BJ (cell line): ENCODE measurements around the gene MGP. TPM values are rescaled to one million over a fixed set of nuclear protein-coding genes. Genes with fewer than 3 reads are reported as not detected.

Source experiments
- CTCF ChIA-PET: fragments of 350-600 bp; formaldehyde crosslinking; extraction: SDS; loops from one replicate; lab custom pipeline; 2021; ENCODE audit warnings: antibody characterized with exemption, inconsistent platforms; lab: Yijun Ruan, JAX
- POLR2A ChIA-PET: fragments of 300-600 bp; sonication (Branson Sonifier 250); formaldehyde crosslinking; extraction: SDS; loops from one replicate; lab custom pipeline; 2021; ENCODE audit warnings: antibody characterized with exemption; lab: Charles Lee
- DNase-seq: peaks from one replicate; pipeline ENCODE4 v3.0.0-alpha.2; 2011; ENCODE audit warnings: low read depth
- H3K27me3 ChIP-seq: 2 replicates; pipeline ENCODE4 v1.6.0; 2011; ENCODE audit warnings: low read length; ENCODE audit not compliant: control insufficient read depth, insufficient read depth
- H3K36me3 ChIP-seq: 2 replicates; pipeline ENCODE4 v1.5.1; 2011; ENCODE audit warnings: low read length; ENCODE audit not compliant: control insufficient read depth, insufficient read depth
- H3K4me3 ChIP-seq: 2 replicates; pipeline ENCODE4 v1.5.1; 2011; ENCODE audit warnings: low read depth, mild to moderate bottlenecking, control low read depth, low read length
- polyA plus RNA-seq: library from polyadenylated mRNA; depleted of rRNA; stranded (reverse); fragments of >200 nt; gene quantifications from 2 replicates; pipeline ENCODE4 v1.2.3, GENCODE V29; 2011
- TF ChIP-seq, protein P1 (sequence below): IDR thresholded peaks from 2 replicates; pipeline ENCODE4 v1.5.1; 2011; ENCODE audit warnings: low read depth, mild to moderate bottlenecking, control low read depth, inconsistent platforms, low read length, moderate library complexity; ENCODE audit not compliant: insufficient read depth

The MGP gene
- polyA plus RNA-seq, 1 experiment, result 116 TPM

DNA sequence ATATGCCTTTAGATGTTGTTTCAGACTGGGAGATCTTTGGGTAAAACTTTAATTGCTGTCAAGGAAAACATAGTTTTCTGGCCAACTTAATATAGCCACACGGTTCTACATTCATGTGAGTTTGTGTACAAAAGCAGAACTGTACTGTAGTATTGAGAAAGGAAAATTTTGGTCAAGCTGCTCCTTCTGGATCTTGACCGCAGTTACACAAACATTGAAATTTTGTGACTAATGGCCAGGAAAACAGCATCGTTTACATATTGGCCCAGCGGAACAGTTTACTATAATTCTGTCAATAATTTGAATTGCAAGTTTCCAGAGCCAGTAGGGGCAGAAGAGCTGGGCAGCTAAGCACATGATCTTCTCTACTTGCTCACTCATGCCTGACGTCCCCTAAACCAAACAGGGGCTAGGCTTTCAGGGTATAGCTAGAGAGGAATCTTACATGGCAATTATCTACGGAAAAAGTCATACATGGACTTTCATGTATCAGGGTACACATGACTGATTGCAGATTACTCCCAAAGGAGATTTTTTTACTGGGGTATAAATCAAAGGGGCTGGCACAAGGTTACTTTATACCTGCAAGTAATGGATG, 31.0 kb downstream of the MGP start:
- Histone ChIP-seq H3K4me3 (no peak overlapping the region), H3K27me3 (no peaks in the 10 kb centered on the region), H3K36me3 (no peaks in the 10 kb centered on the region)
- ChIA-PET CTCF (interaction anchor here (0.8 to 1.6 kb wide), 4 partner anchors 9 to 365 kb away, joined by 3 to 5 read pairs (median 4); partner anchors contain the start of gene SMCO3), POLR2A (no interaction called here)
- DNase-seq, result no peak
- TF ChIP-seq, protein P1, sequence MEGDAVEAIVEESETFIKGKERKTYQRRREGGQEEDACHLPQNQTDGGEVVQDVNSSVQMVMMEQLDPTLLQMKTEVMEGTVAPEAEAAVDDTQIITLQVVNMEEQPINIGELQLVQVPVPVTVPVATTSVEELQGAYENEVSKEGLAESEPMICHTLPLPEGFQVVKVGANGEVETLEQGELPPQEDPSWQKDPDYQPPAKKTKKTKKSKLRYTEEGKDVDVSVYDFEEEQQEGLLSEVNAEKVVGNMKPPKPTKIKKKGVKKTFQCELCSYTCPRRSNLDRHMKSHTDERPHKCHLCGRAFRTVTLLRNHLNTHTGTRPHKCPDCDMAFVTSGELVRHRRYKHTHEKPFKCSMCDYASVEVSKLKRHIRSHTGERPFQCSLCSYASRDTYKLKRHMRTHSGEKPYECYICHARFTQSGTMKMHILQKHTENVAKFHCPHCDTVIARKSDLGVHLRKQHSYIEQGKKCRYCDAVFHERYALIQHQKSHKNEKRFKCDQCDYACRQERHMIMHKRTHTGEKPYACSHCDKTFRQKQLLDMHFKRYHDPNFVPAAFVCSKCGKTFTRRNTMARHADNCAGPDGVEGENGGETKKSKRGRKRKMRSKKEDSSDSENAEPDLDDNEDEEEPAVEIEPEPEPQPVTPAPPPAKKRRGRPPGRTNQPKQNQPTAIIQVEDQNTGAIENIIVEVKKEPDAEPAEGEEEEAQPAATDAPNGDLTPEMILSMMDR, result no peak

DNA sequence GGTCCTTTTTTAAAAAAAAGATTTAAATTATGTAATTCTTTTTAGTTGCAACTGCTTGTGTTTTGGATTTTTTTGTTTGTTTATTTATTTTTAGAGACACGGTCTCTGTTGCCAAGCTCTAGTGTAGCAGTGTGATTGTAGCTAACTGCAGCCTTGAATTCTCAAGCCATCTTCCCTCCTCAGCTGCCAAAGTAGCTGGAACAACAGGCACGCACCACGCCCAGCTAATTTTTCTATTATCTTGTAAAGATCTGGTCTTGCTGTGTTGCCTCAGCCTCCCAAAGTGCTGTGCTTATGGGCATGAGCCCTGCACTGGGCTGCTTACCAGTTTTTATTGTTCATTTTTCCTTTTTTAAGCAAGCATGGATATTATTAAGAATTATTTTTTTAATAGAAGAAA, 31.7 kb downstream of the MGP start:
- no peak for DNase-seq
- Histone ChIP-seq H3K4me3 (no peak overlapping the region), H3K27me3 (no peaks in the 10 kb centered on the region), H3K36me3 (no peaks in the 10 kb centered on the region)
- POLR2A ChIA-PET, result interaction anchor here (0.5 kb wide), 1 partner anchor 142 kb away, joined by 3 read pairs; no protein-coding TSS in a partner anchor
- TF ChIP-seq, protein P1, result no peak
- CTCF ChIA-PET, result interaction anchor here (1.2 to 1.6 kb wide), 2 partner anchors 8 to 142 kb away, joined by 3 to 5 read pairs; no protein-coding TSS in a partner anchor

GRCh38 chr12:14852880-14853279, 32.8 kb downstream of the MGP start:
- Histone ChIP-seq H3K27me3 (no peaks in the 10 kb centered on the region), H3K36me3 (no peaks in the 10 kb centered on the region), H3K4me3 (no peak overlapping the region)
- POLR2A ChIA-PET, result no interaction called here
- no peak for DNase-seq
- CTCF ChIA-PET, result interaction anchor here (0.6 to 0.9 kb wide), 2 partner anchors 83 to 142 kb away, joined by 3 to 5 read pairs; no protein-coding TSS in a partner anchor
- TF ChIP-seq, protein P1, result no peak

- POLR2A ChIA-PET, result no interaction called here
- TF ChIP-seq, protein P1, result no peak
- Histone ChIP-seq H3K4me3 (no peak overlapping the region), H3K36me3 (no peaks in the 10 kb centered on the region), H3K27me3 (no peaks in the 10 kb centered on the region)
- CTCF ChIA-PET, result interaction anchor here (1.2 to 8.5 kb wide), 3 partner anchors 40 to 144 kb away, joined by 3 to 83 read pairs (median 3); no protein-coding TSS in a partner anchor
- DNase-seq, result no peak
These were observed 34.6 kb downstream of the MGP start for GRCh38 chr12:14850929-14851663.

DNA sequence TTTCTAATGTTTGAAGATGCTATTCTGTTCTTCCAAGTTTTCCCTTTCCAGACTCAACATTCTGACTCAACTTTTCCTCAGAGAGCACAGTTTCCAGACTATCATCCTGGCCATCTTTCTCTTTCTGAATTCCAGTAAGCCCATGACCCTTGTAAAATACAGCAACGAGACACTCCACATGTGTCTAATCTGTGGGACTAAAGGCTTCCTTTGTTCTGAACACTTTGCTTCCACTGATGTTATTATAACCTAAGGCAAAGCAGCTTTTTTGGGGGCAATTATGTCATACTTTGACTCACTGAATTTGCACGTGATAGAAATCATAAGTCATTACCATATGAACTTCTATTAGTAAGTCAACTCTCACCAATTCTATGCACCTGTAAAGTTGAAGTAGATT, 36.0 kb downstream of the MGP start:
- CTCF ChIA-PET, result interaction anchor here (0.9 to 8.5 kb wide), 4 partner anchors 12 to 145 kb away, joined by 3 to 83 read pairs (median 6); no protein-coding TSS in a partner anchor
- DNase-seq, result peak; percentile 96
- Histone ChIP-seq H3K4me3 (no peak overlapping the region), H3K36me3 (no peaks in the 10 kb centered on the region), H3K27me3 (no peaks in the 10 kb centered on the region)
- POLR2A ChIA-PET, result no interaction called here
- TF ChIP-seq, protein P1, result no peak
